Activated naive CD4-positive, alpha-beta T cell treated with anti-CD3 and anti-CD28 coated beads, Interleukin-2, amount 10 ng/mL, durations not matched to agents 7 days and 5 days (primary cell): ENCODE results near the gene PTGES3L.

Source experiments
- CTCF ChIA-PET: fragments of 350-600 bp; sonication (Branson Sonifier 250); formaldehyde crosslinking; loops from one replicate; lab custom pipeline; 2021; ENCODE audit warnings: antibody characterized with exemption; lab: Charles Lee
- DNase-seq: peaks from one replicate; pipeline ENCODE4 v3.0.0-alpha.2; 2020
- H3K27ac Mint-ChIP-seq: one replicate; pipeline ENCODE4 v1.8.0; 2021; ENCODE audit warnings: mild to moderate bottlenecking, moderate library complexity, mixed read lengths
- H3K27me3 Mint-ChIP-seq: one replicate; pipeline ENCODE4 v1.8.0; 2021; ENCODE audit warnings: mild to moderate bottlenecking, mixed read lengths
- H3K36me3 Mint-ChIP-seq: one replicate; pipeline ENCODE4 v1.8.0; 2021; ENCODE audit warnings: mixed read lengths
- H3K4me1 Mint-ChIP-seq: one replicate; pipeline ENCODE4 v1.8.0; 2021; ENCODE audit warnings: mixed read lengths
- H3K4me3 Mint-ChIP-seq: one replicate; pipeline ENCODE4 v1.8.0; 2021; ENCODE audit warnings: mild to moderate bottlenecking, moderate library complexity, mixed read lengths
- H3K9me3 Mint-ChIP-seq: one replicate; pipeline ENCODE4 v1.8.0; 2021; ENCODE audit warnings: mixed read lengths

PTGES3L gene

DNA sequence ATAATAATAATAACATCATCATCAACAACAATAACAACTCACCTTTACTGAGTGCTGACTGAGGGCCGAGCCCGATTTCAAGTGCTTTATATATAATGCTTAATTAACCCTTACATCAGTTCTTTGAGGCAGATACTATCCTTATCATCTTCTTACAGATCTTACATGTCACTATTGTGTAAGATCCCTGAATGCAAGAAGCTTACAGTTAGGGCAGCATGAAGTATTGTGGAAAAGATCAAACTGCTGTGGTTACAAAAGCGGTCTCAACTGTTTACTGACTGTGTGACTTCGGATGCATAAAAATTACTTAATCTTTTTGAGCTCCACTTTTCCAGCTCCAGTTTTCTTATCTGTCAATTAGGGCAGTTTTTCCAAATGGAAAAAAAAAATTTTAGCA is 39.1 kb upstream of the PTGES3L start:
- H3K27me3 Mint-ChIP-seq = peaks cover 30% of the 10 kb centered on the region
- DNase-seq = no peak
- H3K4me1 Mint-ChIP-seq = peaks cover 29% of the 10 kb centered on the region
- no peak overlapping the region for H3K4me3 Mint-ChIP-seq
- H3K36me3 Mint-ChIP-seq = peaks cover 8% of the 10 kb centered on the region
- no peaks in the 10 kb centered on the region for H3K9me3 Mint-ChIP-seq
- CTCF ChIA-PET = interaction anchor here (0.7 to 1.0 kb wide), 2 partner anchors 21 to 291 kb away, joined by 3 read pairs; partner anchors contain the start of gene RPL27
- no peak overlapping the region for H3K27ac Mint-ChIP-seq

DNA sequence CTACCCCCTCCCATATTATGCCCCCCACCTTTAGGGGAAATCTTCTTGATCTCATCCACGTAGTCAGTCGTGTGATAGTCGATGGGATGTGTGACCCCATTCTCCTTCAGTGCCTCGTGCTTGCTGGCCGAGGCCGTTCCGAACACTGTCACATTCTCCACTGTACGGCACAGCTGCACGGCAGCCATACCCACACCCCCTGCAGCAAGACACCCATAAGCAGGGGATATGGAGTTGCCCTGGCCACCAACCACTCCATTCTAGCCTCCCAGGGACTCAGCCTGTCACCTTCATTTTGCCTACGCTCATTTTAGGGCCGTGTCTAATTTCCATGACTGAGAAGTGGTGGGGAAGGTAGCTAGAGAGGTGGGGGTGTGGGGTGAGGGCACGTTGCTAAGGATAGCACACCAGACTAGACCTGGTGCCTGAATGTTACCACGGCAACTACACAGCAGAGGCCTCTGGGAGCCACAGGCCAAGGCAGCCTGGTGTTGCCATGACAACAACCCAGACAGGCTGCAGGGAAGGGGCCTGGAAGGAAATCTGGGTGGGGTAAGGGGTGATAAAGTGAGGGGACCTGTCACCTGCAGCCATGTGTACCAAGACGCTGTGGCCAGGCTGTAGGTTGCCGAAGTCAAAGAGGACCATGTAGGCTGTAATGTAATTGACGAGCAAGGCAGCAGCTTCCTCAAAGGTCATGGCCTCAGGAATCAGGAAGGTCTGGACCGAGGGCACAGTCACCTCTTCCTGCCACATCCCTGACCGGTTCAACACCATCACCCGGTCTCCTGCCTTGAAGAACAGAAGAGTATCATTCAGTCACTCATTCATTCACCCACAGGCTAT is 38.4 kb upstream of the PTGES3L start:
- Mint-ChIP-seq H3K27ac (no peak overlapping the region), H3K4me3 (no peak overlapping the region)
- CTCF ChIA-PET = interaction anchor here (0.7 to 1.0 kb wide), 2 partner anchors 20 to 292 kb away, joined by 3 read pairs; partner anchors contain the start of gene RPL27

DNA sequence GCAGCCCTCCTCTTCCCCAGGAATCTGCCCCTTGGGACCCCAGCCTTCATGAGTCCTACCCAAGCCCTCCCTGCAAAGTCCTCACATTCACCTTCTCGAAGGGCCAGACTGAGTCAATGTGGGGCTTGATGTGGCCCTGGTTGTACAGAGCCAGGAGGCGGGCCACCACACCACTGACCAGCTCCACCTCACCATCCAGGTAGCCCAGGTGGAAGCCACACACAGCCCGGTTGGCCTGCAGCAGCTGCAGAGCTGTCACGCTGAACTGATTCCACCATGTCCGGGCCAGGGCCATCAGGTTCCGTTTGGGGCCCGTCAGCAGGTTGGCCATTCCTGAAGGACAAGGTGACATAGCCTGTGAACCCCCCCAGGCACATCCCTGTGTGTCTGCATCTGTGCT is 36.3 kb upstream of the PTGES3L start:
- Mint-ChIP-seq H3K4me3 (no peak overlapping the region), H3K4me1 (peaks cover 28% of the 10 kb centered on the region), H3K27ac (peak overlapping the region; percentile 1), H3K9me3 (no peaks in the 10 kb centered on the region), H3K36me3 (peaks cover 23% of the 10 kb centered on the region), H3K27me3 (peaks cover 11% of the 10 kb centered on the region)
- DNase-seq = no peak
- CTCF ChIA-PET = no interaction called here

More for the DNA sequence above, 38.4 kb upstream of the PTGES3L start:
- Mint-ChIP-seq H3K4me1 (peaks cover 29% of the 10 kb centered on the region), H3K27me3 (peaks cover 30% of the 10 kb centered on the region), H3K36me3 (peaks cover 14% of the 10 kb centered on the region), H3K9me3 (no peaks in the 10 kb centered on the region)
- DNase-seq = peak; percentile 51

GRCh38 chr17:43015579-43015978 is 35.7 kb upstream of the PTGES3L start:
- CTCF ChIA-PET = interaction anchor here (1.5 kb wide), 1 partner anchor 18 kb away, joined by 3 read pairs; the partner anchor contains the start of gene RPL27
- H3K4me1 Mint-ChIP-seq = peaks cover 27% of the 10 kb centered on the region
- H3K36me3 Mint-ChIP-seq = peaks cover 25% of the 10 kb centered on the region

GRCh38 chr17:43014649-43015542 is 35.0 kb upstream of the PTGES3L start:
- H3K36me3 Mint-ChIP-seq = peaks cover 30% of the 10 kb centered on the region
- H3K4me1 Mint-ChIP-seq = peaks cover 27% of the 10 kb centered on the region
- DNase-seq = no peak
- H3K27me3 Mint-ChIP-seq = peaks cover 6% of the 10 kb centered on the region
- no peaks in the 10 kb centered on the region for H3K9me3 Mint-ChIP-seq
- CTCF ChIA-PET = interaction anchor here (1.5 kb wide), 1 partner anchor 17 kb away, joined by 3 read pairs; the partner anchor contains the start of gene RPL27
- H3K27ac Mint-ChIP-seq = no peak overlapping the region
- H3K4me3 Mint-ChIP-seq = no peak overlapping the region

More at GRCh38 chr17:43015579-43015978, 35.7 kb upstream of the PTGES3L start:
- H3K4me3 Mint-ChIP-seq = no peak overlapping the region
- H3K9me3 Mint-ChIP-seq = no peaks in the 10 kb centered on the region
- H3K27ac Mint-ChIP-seq = no peak overlapping the region
- no peak for DNase-seq
- H3K27me3 Mint-ChIP-seq = peaks cover 7% of the 10 kb centered on the region

DNA sequence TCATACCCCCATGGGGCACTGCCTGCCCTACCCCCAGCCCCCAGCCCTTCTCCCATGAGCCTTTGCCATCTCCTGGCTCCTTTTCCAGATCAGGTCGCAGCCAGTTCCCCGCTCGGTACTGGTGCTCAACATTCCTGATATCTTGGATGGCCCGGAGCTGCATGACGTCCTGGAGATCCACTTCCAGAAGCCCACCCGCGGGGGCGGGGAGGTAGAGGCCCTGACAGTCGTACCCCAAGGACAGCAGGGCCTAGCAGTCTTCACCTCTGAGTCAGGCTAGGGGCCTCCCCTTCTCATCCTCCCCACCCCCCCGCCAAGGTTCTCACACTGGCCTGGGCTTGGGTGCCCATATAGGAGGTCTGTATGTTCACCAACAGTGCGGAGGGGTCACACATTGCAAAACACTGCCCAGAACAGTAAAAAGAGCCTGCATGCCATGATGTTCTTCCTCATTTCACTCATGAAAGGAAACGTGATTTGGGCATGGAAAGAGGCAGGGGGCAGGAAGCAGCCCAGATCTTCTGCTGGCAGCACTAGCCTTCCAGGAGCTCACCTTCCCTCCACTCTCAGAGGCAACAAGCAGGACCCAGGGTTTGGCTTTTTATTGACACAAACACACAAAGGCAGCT is 34.3 kb upstream of the PTGES3L start:
- CTCF ChIA-PET = interaction anchor here (1.5 kb wide), 1 partner anchor 16 kb away, joined by 3 read pairs; the partner anchor contains the start of gene RPL27
- Mint-ChIP-seq H3K9me3 (no peaks in the 10 kb centered on the region), H3K4me1 (peaks cover 21% of the 10 kb centered on the region), H3K36me3 (peaks cover 30% of the 10 kb centered on the region), H3K27ac (no peak overlapping the region), H3K27me3 (no peaks in the 10 kb centered on the region), H3K4me3 (no peak overlapping the region)
- no peak for DNase-seq

GRCh38 chr17:43013296-43013695 is 33.4 kb upstream of the PTGES3L start:
- no peaks in the 10 kb centered on the region for H3K27me3 Mint-ChIP-seq
- CTCF ChIA-PET = no interaction called here
- no peak overlapping the region for H3K27ac Mint-ChIP-seq
- H3K36me3 Mint-ChIP-seq = peaks cover 32% of the 10 kb centered on the region
- no peaks in the 10 kb centered on the region for H3K9me3 Mint-ChIP-seq
- no peak overlapping the region for H3K4me3 Mint-ChIP-seq
- DNase-seq = no peak
- H3K4me1 Mint-ChIP-seq = peaks cover 20% of the 10 kb centered on the region

- DNase-seq = no peak
- no peaks in the 10 kb centered on the region for H3K27me3 Mint-ChIP-seq
- peaks cover 29% of the 10 kb centered on the region for H3K4me1 Mint-ChIP-seq
- no peaks in the 10 kb centered on the region for H3K9me3 Mint-ChIP-seq
- CTCF ChIA-PET = no interaction called here
- H3K27ac Mint-ChIP-seq = no peak overlapping the region
- no peak overlapping the region for H3K4me3 Mint-ChIP-seq
- peaks cover 33% of the 10 kb centered on the region for H3K36me3 Mint-ChIP-seq
These were observed 32.0 kb upstream of the PTGES3L start for GRCh38 chr17:43011728-43012472.

DNA sequence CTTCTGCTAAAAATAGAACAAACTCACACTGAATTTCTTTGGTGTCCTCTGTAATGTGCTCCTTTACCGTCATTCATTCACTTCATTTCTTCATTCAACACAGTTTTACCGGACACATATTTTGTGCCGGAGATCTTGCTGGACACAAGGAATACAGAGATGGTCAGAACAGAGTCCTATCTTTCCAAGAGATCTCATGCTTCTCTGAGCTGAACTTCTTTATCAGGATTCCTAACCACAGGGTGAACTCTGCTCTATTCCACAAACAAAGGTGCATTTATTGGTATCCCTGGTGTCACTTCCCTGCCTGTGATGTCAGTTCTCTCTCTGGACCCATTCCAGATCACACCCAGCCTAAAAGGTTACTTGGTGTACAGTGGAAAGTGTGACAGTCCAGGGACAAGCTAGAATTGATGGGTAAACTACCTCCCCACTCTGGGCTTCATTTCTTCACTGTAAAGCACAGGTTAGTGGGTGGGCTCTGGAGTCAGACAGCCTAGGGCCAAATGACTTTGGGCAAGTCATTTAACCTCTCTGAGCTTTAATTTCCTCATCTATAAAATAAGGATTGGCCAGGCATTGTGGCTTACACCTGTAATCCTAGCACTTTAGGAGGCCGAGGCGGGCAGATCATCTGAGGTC is 30.9 kb upstream of the PTGES3L start:
- CTCF ChIA-PET = interaction anchor here (1.1 kb wide), 1 partner anchor 14 kb away, joined by 3 read pairs; no protein-coding TSS in a partner anchor
- Mint-ChIP-seq H3K27ac (no peak overlapping the region), H3K36me3 (peaks cover 39% of the 10 kb centered on the region), H3K27me3 (no peaks in the 10 kb centered on the region), H3K4me3 (no peak overlapping the region), H3K9me3 (no peaks in the 10 kb centered on the region), H3K4me1 (peaks cover 38% of the 10 kb centered on the region)
- DNase-seq = no peak

GRCh38 chr17:43006639-43007551 is 27.0 kb upstream of the PTGES3L start, which contains the start of gene IFI35:
IFI35 (plus strand) TSS chr17:43006784; CDS start chr17:43006948, 164 bp downstream.
- CTCF ChIA-PET = interaction anchor here (0.7 to 1.4 kb wide), 4 partner anchors 9 to 36 kb away, joined by 3 to 11 read pairs (median 3); partner anchors contain the start of gene RPL27
- Mint-ChIP-seq H3K4me3 (peak within 1 kb of the TSS; percentile 100), H3K36me3 (peaks cover 29% of the 10 kb centered on the region), H3K4me1 (peaks cover 35% of the 10 kb centered on the region), H3K9me3 (no peaks in the 10 kb centered on the region), H3K27ac (peak within 1 kb of the TSS; percentile 99), H3K27me3 (no peaks in the 10 kb centered on the region)
- DNase-seq = peak; percentile 93

DNA sequence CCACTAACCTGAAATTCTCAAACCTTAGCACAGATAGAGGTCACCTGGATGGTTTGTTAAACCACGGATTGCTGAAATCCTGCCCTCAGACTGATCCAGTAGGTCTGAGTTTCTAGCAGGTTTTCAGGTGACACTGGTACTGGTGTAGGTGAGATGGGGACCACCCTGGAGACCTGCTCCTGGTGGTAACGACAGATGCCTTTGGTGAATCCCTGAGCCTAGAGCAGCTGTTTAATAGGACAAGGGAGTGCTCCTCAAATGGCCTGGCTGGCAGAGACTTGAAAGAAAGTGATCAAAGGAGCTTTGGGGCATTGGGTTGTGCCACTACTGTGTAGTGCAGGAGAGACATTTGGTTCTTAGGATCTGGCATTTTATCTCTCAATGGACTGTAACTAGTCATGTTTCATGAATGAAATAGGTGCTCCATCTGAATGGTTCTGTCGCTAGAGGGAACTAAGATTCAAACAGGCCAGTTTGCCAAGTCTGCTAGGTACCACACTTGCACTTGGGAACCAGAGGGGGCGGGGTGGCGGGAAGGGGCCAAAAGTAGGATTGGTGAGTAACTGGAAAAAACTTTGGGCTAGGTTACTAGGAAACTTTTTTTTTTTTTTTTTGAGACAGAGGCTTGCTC is 23.8 kb upstream of the PTGES3L start:
- H3K4me1 Mint-ChIP-seq = peaks cover 41% of the 10 kb centered on the region
- CTCF ChIA-PET = interaction anchor here (0.6 kb wide), 1 partner anchor 173 kb away, joined by 6 read pairs; no protein-coding TSS in a partner anchor
- no peak for DNase-seq
- H3K27ac Mint-ChIP-seq = peak overlapping the region; percentile 49
- peaks cover 40% of the 10 kb centered on the region for H3K36me3 Mint-ChIP-seq
- no peaks in the 10 kb centered on the region for H3K27me3 Mint-ChIP-seq
- no peak overlapping the region for H3K4me3 Mint-ChIP-seq
- H3K9me3 Mint-ChIP-seq = no peaks in the 10 kb centered on the region
